K562 (cell line): Measurements from ENCODE around the gene PRKACA. TPM values are rescaled to one million over a fixed set of nuclear protein-coding genes. Genes with fewer than 3 reads are reported as not detected.

Experiments used
- ETV5 ChIP-seq: sonication (generic); formaldehyde crosslinking; IDR thresholded peaks from 2 replicates; pipeline ENCODE4 v1.4.0; 2020; ENCODE audit warnings: low read depth, mild to moderate bottlenecking, missing genetic modification reagents
- KAT8 ChIP-seq: fragments of 450-650 bp; IDR thresholded peaks from 2 replicates; pipeline ENCODE4 v1.6.1; 2016; ENCODE audit warnings: low read depth, mild to moderate bottlenecking
- OTX1 ChIP-seq: fragments of 450-650 bp; formaldehyde crosslinking; IDR thresholded peaks from 2 replicates; pipeline ENCODE4 v1.4.0; 2022; ENCODE audit warnings: mild to moderate bottlenecking
- PRDM10 ChIP-seq: fragments of 450-650 bp; IDR thresholded peaks from 2 replicates; pipeline ENCODE4 v1.6.1; 2018; ENCODE audit not compliant: partially characterized antibody
- RBBP5 ChIP-seq: fragments of 200-600 bp; sonication (generic); IDR thresholded peaks from 2 replicates; pipeline ENCODE4 v1.6.1; 2012; ENCODE audit warnings: borderline replicate concordance, mild to moderate bottlenecking, low read length, control low read depth, inconsistent platforms; ENCODE audit not compliant: insufficient read depth, poor library complexity, severe bottlenecking
- RBM22 ChIP-seq: fragments of 200-400 bp; formaldehyde crosslinking; IDR thresholded peaks from 2 replicates; pipeline ENCODE4 v1.6.1; 2018; ENCODE audit warnings: low read length, low read depth; ENCODE audit not compliant: poor library complexity, severe bottlenecking
- SUPT5H ChIP-seq: fragments of 450-650 bp; IDR thresholded peaks from 2 replicates; pipeline ENCODE4 v1.6.1; 2016
- UBTF ChIP-seq, 2 experiments: IDR thresholded peaks; 2 replicates each; pipeline ENCODE4 v1.6.1; 2012; ENCODE audit warnings: improper control_type of control experiment in 2 of 2, low read depth in 2 of 2, low read length in 2 of 2, borderline replicate concordance in 1 of 2
- ZBTB40 ChIP-seq, 2 experiments: fragments of 450-650 bp in 1 of 2; sonication (generic) in 1 of 2; formaldehyde crosslinking in 1 of 2; IDR thresholded peaks; 2 replicates each; pipeline versions ENCODE4 v1.7.1 to v1.9.0; 2016 to 2022; ENCODE audit warnings: inconsistent platforms in 1 of 2, mild to moderate bottlenecking in 1 of 2, missing genetic modification reagents in 1 of 2
- ZNF785 ChIP-seq: fragments of 250-450 bp; sonication (Bioruptor Pico); IDR thresholded peaks from 2 replicates; pipeline ENCODE4 v1.4.0; 2020; ENCODE audit warnings: mild to moderate bottlenecking
- polyA plus RNA-seq, 8 experiments: library from polyadenylated mRNA; depleted of rRNA in 4 of 8; stranded (reverse) in 5 of 8; unstranded in 3 of 8; fragments of >200 nt; fragmentation: Nextera tagmentation in 2 of 8; fragmentation: Illumina TruSeq in 1 of 8; extraction: Ambion mirVana in 2 of 8; extraction: Trizol in 1 of 8; gene quantifications; 2 replicates each; pipeline versions ENCODE4 v1.2.1 to v1.2.3, GENCODE V29; 2011 to 2014; ENCODE audit warnings: inconsistent platforms in 1 of 8, missing spikeins in 1 of 8
- total RNA-seq, 7 experiments: library from RNA; depleted of rRNA in 6 of 7; stranded (reverse); fragments of >200 nt in 6 of 7; fragmentation: Illumina TruSeq in 2 of 7; extraction: Trizol in 2 of 7; gene quantifications; 2 replicates each; pipeline versions ENCODE4 v1.2.1 to v1.2.3, GENCODE V29; 2011 to 2021; ENCODE audit warnings: low replicate concordance in 1 of 7

The PRKACA gene
- total and polyA plus RNA-seq, 9 of the 15 experiments (the other 6 are each of a cell fraction or from before 2014, with no cell fraction given), result 1.2 to 63.1 (median 13.0) TPM

GRCh38 chr19:14073925-14074838 lies 43.4 kb downstream of the PRKACA start (continued):
- TF ChIP-seq PRDM10 (peak; percentile 51), SUPT5H (no peak), KAT8 (no peak), UBTF (IDR thresholded peaks at IDR 0.05; ENCODE audit: borderline replicate concordance in 1 of 2, low read depth in 2 of 2, low read length in 2 of 2) (no peak; a peak in 1 of 4 replicates), RBM22 (no peak), OTX1 (CRISPR knock-in tag) (no peak), ETV5 (CRISPR knock-in tag) (no peak), ZBTB40 (IDR thresholded peaks at IDR 0.05) (no peak), ZBTB40 (CRISPR knock-in tag; IDR thresholded peaks at IDR 0.05) (no peak), ZNF785 (CRISPR knock-in tag) (no peak), RBBP5 (peak; percentile 36)
